Kasumi-1 (cell line): ENCODE measurements around the gene ARPC4.

ENCODE experiments used
- DNase-seq, 2 experiments: peaks; one replicate each; lab custom pipeline; 2025; lab: John Stamatoyannopoulos, UW

The ARPC4 gene

GRCh38 chr3:9855594-9855993 is 62.7 kb downstream of the ARPC4 start:
- DNase-seq, result no peak
